ENCODE results near the gene OSTN.
"Not testable (repeated sequence)": the region's sequence is repeated elsewhere in the genome, so short reads cannot be mapped to it uniquely, and the experiment has no call there.

Gene OSTN, protein sequence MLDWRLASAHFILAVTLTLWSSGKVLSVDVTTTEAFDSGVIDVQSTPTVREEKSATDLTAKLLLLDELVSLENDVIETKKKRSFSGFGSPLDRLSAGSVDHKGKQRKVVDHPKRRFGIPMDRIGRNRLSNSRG

DNA sequence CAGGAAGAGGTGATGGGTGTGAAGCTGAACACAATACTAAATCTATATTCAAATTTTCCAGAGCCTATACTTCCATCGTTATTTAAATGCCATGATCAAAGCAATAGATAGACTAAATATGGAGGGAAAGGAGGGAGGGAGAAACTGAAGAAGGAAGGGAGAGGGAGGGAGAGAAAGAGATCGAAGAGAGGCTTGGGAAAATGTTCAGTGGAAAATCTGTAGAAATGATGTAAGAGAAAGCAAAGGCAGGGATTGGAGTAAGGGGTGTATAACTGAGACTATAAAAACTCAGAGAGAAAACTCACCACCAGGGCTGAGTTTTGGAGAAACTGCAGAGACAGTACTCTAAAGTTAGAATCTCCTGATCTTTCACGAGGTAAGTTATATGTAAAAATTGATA is at the start of gene OSTN:
OSTN (plus strand) TSS at position 310 of the 400 bp plus-strand sequence. CDS start 13,292 bp downstream, outside the sequence.
- H3K4me3 Mint-ChIP-seq = no peak within 1 kb of the TSS
- no peaks in the 10 kb centered on the region for H3K36me3 Mint-ChIP-seq (ENCODE audit: low read depth)
- DNase-seq (ENCODE audit: low spot score) = no peak
- H3K4me1 Mint-ChIP-seq (ENCODE audit: low read depth) = no peaks in the 10 kb centered on the region
- no peaks in the 10 kb centered on the region for H3K9me3 Mint-ChIP-seq
- no peak within 1 kb of the TSS for H3K27ac Mint-ChIP-seq
- peaks cover 2% of the 10 kb centered on the region for H3K27me3 Mint-ChIP-seq (ENCODE audit: low read depth)

- Mint-ChIP-seq H3K4me1 (ENCODE audit: low read depth) (no peaks in the 10 kb centered on the region), H3K9me3 (peaks cover 24% of the 10 kb centered on the region), H3K27me3 (ENCODE audit: low read depth) (no peaks in the 10 kb centered on the region), H3K4me3 (no peak overlapping the region), H3K36me3 (ENCODE audit: low read depth) (no peaks in the 10 kb centered on the region), H3K27ac (no peak overlapping the region)
- no peak for DNase-seq (ENCODE audit: low spot score)
Observed at GRCh38 chr3:191151653-191152052, 47.4 kb upstream of the OSTN start.

- Mint-ChIP-seq H3K27me3 (ENCODE audit: low read depth) (no peaks in the 10 kb centered on the region), H3K9me3 (peaks cover 24% of the 10 kb centered on the region), H3K4me1 (ENCODE audit: low read depth) (no peaks in the 10 kb centered on the region), H3K27ac (no peak overlapping the region), H3K36me3 (ENCODE audit: low read depth) (no peaks in the 10 kb centered on the region), H3K4me3 (no peak overlapping the region)
- DNase-seq (ENCODE audit: low spot score) = no peak
Observed at GRCh38 chr3:191154827-191155226, 44.2 kb upstream of the OSTN start.

GRCh38 chr3:191158247-191158646 is 40.8 kb upstream of the OSTN start:
- no peak overlapping the region for H3K27ac Mint-ChIP-seq
- H3K4me3 Mint-ChIP-seq = no peak overlapping the region
- H3K36me3 Mint-ChIP-seq (ENCODE audit: low read depth) = no peaks in the 10 kb centered on the region
- no peak for DNase-seq (ENCODE audit: low spot score)
- no peaks in the 10 kb centered on the region for H3K4me1 Mint-ChIP-seq (ENCODE audit: low read depth)
- peaks cover 24% of the 10 kb centered on the region for H3K9me3 Mint-ChIP-seq
- no peaks in the 10 kb centered on the region for H3K27me3 Mint-ChIP-seq (ENCODE audit: low read depth)

DNA sequence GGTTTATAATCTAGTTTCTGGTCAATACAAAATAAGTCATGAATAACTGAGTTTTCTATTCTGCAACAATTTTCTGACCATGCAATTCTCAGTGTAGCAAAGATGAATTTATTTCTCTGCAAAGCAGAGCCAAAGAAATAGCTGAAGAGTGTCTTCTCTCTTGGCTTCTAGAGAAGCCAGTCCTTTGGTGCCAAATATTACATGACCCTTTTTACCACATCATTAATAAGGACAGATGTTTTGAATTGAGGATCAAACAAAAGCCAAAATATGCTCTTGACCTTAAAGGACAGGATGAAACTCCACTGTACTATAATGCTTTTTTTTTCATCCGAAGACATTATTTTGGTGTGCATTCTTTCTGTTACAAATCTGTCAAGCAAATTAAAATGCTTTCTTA is 40.2 kb upstream of the OSTN start:
- Mint-ChIP-seq H3K27me3 (ENCODE audit: low read depth) (no peaks in the 10 kb centered on the region), H3K4me1 (ENCODE audit: low read depth) (no peaks in the 10 kb centered on the region), H3K27ac (no peak overlapping the region), H3K9me3 (peaks cover 23% of the 10 kb centered on the region), H3K4me3 (no peak overlapping the region), H3K36me3 (ENCODE audit: low read depth) (no peaks in the 10 kb centered on the region)
- DNase-seq (ENCODE audit: low spot score) = no peak

DNA sequence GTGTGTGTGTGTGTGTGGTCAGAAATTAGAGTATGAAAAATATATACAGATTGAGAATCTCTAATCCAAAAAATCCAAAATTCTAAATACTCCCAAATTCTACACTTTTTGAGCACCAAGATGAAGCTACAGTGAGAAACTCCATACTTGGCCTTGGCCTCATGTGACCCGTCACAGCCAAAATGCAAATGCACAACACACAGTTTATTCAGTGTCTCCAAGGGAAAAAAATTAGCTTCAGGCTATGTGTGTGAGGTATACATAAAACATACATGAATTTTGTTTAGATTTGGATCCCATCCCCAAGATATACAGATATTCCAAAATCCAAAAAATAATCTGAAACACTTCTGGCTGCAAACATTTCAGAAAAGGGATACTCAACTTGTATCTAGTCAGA is 33.2 kb upstream of the OSTN start:
- Mint-ChIP-seq H3K27ac (no peak overlapping the region), H3K4me1 (ENCODE audit: low read depth) (no peaks in the 10 kb centered on the region), H3K36me3 (ENCODE audit: low read depth) (no peaks in the 10 kb centered on the region), H3K9me3 (no peaks in the 10 kb centered on the region), H3K27me3 (ENCODE audit: low read depth) (no peaks in the 10 kb centered on the region), H3K4me3 (no peak overlapping the region)
- DNase-seq (ENCODE audit: low spot score) = no peak

- DNase-seq (ENCODE audit: low spot score) = no peak
- Mint-ChIP-seq H3K4me1 (ENCODE audit: low read depth) (no peaks in the 10 kb centered on the region), H3K27me3 (ENCODE audit: low read depth) (no peaks in the 10 kb centered on the region), H3K4me3 (no peak overlapping the region), H3K36me3 (ENCODE audit: low read depth) (no peaks in the 10 kb centered on the region), H3K9me3 (no peaks in the 10 kb centered on the region), H3K27ac (no peak overlapping the region)
Observed at GRCh38 chr3:191166368-191166767, 32.7 kb upstream of the OSTN start.

- H3K4me1 Mint-ChIP-seq (ENCODE audit: low read depth) = no peaks in the 10 kb centered on the region
- no peaks in the 10 kb centered on the region for H3K36me3 Mint-ChIP-seq (ENCODE audit: low read depth)
- no peak overlapping the region for H3K27ac Mint-ChIP-seq
- no peak for DNase-seq (ENCODE audit: low spot score)
- no peak overlapping the region for H3K4me3 Mint-ChIP-seq
- H3K9me3 Mint-ChIP-seq = no peaks in the 10 kb centered on the region
- H3K27me3 Mint-ChIP-seq (ENCODE audit: low read depth) = no peaks in the 10 kb centered on the region
Observed at GRCh38 chr3:191169566-191169965, 29.5 kb upstream of the OSTN start.

DNA sequence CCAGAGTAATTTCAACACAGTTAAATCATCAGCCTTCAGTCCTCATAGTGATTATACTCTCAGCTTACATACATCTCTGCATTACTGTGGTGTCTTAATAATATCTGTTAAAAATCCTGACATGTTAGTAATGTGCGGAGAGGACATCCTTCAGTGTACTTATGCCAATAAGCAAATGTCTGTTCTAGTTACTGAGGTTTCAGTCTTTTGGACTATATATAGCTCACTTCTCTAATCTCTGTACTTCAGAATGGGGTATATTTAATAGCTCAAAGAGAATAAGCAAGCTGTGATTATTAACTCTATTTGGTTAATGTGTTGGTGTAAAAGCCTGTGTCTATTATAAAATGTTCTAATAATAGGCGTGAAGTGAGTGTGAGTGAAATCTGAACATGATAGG is 28.9 kb upstream of the OSTN start:
- H3K27me3 Mint-ChIP-seq (ENCODE audit: low read depth) = no peaks in the 10 kb centered on the region
- H3K4me1 Mint-ChIP-seq (ENCODE audit: low read depth) = no peaks in the 10 kb centered on the region
- DNase-seq (ENCODE audit: low spot score) = no peak
- H3K36me3 Mint-ChIP-seq (ENCODE audit: low read depth) = no peaks in the 10 kb centered on the region
- H3K4me3 Mint-ChIP-seq = no peak overlapping the region
- no peak overlapping the region for H3K27ac Mint-ChIP-seq
- no peaks in the 10 kb centered on the region for H3K9me3 Mint-ChIP-seq

DNA sequence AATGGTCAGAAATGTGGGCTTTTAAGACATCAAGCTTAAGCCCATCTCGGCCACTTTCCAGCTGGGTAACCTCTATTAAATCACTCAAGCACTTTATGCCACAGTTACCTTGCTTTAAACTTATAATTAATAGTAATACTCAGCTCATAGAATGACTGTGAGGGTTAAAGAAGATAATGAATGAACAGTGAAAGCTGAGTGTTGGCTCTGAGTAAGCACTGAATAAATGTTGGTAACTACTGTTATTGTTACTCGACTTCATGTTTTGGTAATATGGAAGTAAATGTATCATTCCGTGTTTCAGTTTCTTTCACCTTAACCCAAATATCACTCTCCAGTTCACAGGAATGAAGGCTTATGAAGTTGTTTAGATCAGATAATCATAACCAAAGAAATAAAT is 23.9 kb upstream of the OSTN start:
- Mint-ChIP-seq H3K9me3 (no peaks in the 10 kb centered on the region), H3K4me1 (ENCODE audit: low read depth) (no peaks in the 10 kb centered on the region)

DNA sequence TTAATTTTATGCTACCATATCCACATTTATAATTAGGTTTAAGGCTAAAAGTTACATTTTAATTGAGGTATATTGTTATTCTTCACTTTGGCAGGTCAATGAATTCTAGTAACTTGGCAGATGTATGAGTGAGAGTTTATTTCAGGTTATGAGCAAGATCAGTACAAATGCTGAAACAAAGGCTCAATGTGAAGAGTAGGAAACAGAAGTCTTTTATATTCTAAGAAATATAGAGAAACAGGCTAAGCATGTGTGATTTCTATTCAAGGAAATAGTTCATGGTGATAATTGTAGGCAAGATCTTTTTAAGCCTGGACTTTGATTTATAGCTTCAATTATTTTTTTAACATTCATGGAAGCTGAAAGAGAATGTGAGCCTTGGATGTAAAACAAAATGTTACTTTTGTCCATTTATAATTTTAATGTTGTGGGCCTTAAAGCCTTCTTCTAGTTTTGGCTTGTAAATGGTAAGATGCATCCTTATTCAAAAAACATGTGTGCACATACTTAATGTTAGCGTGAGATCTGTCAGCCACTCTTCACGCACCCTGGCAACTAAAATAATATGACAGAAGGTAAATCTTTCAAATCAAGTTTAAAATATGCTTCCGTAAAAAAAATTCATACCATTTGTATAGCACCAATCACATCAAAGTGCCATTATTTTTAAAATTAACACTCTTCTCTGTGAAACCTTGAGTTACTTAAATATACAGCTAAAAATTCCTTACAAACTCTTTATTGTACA is 22.8 kb upstream of the OSTN start:
- Mint-ChIP-seq H3K36me3 (ENCODE audit: low read depth) (no peaks in the 10 kb centered on the region), H3K4me3 (no peak overlapping the region), H3K27ac (no peak overlapping the region), H3K27me3 (ENCODE audit: low read depth) (no peaks in the 10 kb centered on the region), H3K4me1 (ENCODE audit: low read depth) (no peaks in the 10 kb centered on the region), H3K9me3 (no peaks in the 10 kb centered on the region)
- DNase-seq (ENCODE audit: low spot score) = no peak

More for the DNA sequence above, 23.9 kb upstream of the OSTN start:
- Mint-ChIP-seq H3K27ac (no peak overlapping the region), H3K27me3 (ENCODE audit: low read depth) (no peaks in the 10 kb centered on the region), H3K36me3 (ENCODE audit: low read depth) (no peaks in the 10 kb centered on the region), H3K4me3 (no peak overlapping the region)
- no peak for DNase-seq (ENCODE audit: low spot score)

DNA sequence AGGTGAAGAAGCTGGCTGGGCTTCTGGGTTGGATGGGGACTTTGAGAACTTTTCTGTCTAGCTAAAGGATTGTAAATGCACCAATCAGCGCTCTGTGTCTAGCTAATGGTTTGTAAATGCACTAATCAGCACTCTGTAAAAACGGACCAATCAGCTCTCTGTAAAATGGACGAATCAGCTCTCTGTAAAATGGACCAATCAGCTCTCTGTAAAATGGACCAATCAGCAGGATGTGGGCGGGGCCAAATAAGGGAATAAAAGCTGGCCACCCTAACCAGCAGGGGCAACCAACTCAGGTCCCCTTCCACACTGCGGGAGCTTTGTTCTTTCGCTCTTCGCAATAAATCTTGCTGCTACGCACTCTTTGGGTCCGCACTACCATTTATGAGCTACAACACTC is 13.7 kb upstream of the OSTN start:
- H3K4me1 Mint-ChIP-seq (ENCODE audit: low read depth); H3K9me3 Mint-ChIP-seq; DNase-seq (ENCODE audit: low spot score); H3K27me3 Mint-ChIP-seq (ENCODE audit: low read depth); H3K27ac Mint-ChIP-seq; H3K4me3 Mint-ChIP-seq; H3K36me3 Mint-ChIP-seq (ENCODE audit: low read depth): not testable (repeated sequence)

DNA sequence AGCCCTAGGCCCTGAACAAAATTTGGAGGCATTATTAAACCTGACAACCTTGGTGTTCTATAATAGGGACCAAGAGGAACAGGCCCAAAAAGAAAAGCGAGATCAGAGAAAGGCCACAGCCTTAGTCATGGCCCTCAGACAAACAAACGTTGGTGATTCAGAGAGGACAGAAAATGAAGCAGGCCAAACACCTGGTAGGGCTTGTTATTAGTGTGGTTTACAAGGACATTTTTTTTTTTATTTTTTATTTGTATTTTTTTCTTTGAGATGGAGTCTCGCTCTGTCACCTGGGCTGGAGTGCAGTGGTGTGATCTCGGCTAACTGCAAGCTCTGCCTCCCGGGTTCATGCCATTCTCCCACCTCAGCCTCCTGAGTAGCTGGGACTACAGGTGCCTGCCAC is 10.8 kb upstream of the OSTN start:
- not testable (repeated sequence) for H3K36me3 Mint-ChIP-seq (ENCODE audit: low read depth); H3K4me3 Mint-ChIP-seq; DNase-seq (ENCODE audit: low spot score); H3K27me3 Mint-ChIP-seq (ENCODE audit: low read depth); H3K27ac Mint-ChIP-seq; H3K4me1 Mint-ChIP-seq (ENCODE audit: low read depth)
- H3K9me3 Mint-ChIP-seq = peaks cover 11% of the 10 kb centered on the region

GRCh38 chr3:191192270-191192669 is 6.8 kb upstream of the OSTN start:
- not testable (repeated sequence) for DNase-seq (ENCODE audit: low spot score); H3K4me3 Mint-ChIP-seq; H3K27me3 Mint-ChIP-seq (ENCODE audit: low read depth); H3K36me3 Mint-ChIP-seq (ENCODE audit: low read depth); H3K27ac Mint-ChIP-seq; H3K9me3 Mint-ChIP-seq; H3K4me1 Mint-ChIP-seq (ENCODE audit: low read depth)

GRCh38 chr3:191192941-191193340 is 6.1 kb upstream of the OSTN start:
- no peaks in the 10 kb centered on the region for H3K4me1 Mint-ChIP-seq (ENCODE audit: low read depth)
- H3K9me3 Mint-ChIP-seq = peaks cover 7% of the 10 kb centered on the region
- no peaks in the 10 kb centered on the region for H3K27me3 Mint-ChIP-seq (ENCODE audit: low read depth)
- no peak overlapping the region for H3K4me3 Mint-ChIP-seq
- no peaks in the 10 kb centered on the region for H3K36me3 Mint-ChIP-seq (ENCODE audit: low read depth)
- DNase-seq (ENCODE audit: low spot score) = no peak
- no peak overlapping the region for H3K27ac Mint-ChIP-seq

Data from T-helper 2 cell treated with Interferon-gamma antibody and Interleukin-4, amounts not matched to agents 5 μg/mL and 100 μg/mL, for 36 hours (primary cell).